ENCODE measurements around the gene PSMA2. TPM values are rescaled to one million over a fixed set of nuclear protein-coding genes. Genes with fewer than 3 reads are reported as not detected.

Gene PSMA2
- 42.6 and 50.8 TPM in 2 replicates for total RNA-seq

GRCh38 chr7:42931834-42932651, at the start of gene PSMA2, which contains the start of gene MRPL32:
PSMA2 (minus strand) TSS chr7:42932174; CDS start chr7:42932158, 16 bp downstream.
MRPL32 (plus strand) TSS chr7:42932376; CDS start chr7:42932387, 11 bp downstream.

GRCh38 chr7:42911454-42912447, 20.2 kb downstream of the PSMA2 start, which contains the start of gene C7orf25:
C7orf25 (minus strand) TSS chr7:42912070; CDS start chr7:42910900, 1,170 bp downstream.

Other genes with a start within 250 kb of the PSMA2 start
- 4.3 and 6.6 TPM in 2 replicates for gene C7orf25, start 20.1 kb downstream of the PSMA2 start, total RNA-seq
- 46.1 and 60.8 TPM in 2 replicates for gene MRPL32, start 202 bp upstream of the PSMA2 start, total RNA-seq
- under 0.01 and 0.79 TPM in 2 replicates for gene HECW1, start 180.5 kb upstream of the PSMA2 start, total RNA-seq

Measured in bronchial smooth muscle cell (primary cell).